Fibroblast of lung (primary cell): ENCODE data around the gene SRSF9.
"Not testable (repeated sequence)": the region's sequence is repeated elsewhere in the genome, so short reads cannot be mapped to it uniquely, and the experiment has no call there.

Experiments
- EZH2 ChIP-seq: IDR thresholded peaks from 2 replicates; pipeline ENCODE4 v1.5.1; 2012; ENCODE audit warnings: low read length, control low read depth, mild to moderate bottlenecking; ENCODE audit errors: missing control alignments
- TF ChIP-seq, protein P1 (sequence below), 2 donors: IDR thresholded peaks in 1 of 2; conservative IDR thresholded peaks in 1 of 2; 1 replicate in 1 of 2; 2 replicates in 1 of 2; pipeline ENCODE4 v1.5.1; 2011 to 2012; ENCODE audit warnings: low read length in 2 of 2, control low read depth in 1 of 2, inconsistent platforms in 1 of 2, low read depth in 1 of 2, mild to moderate bottlenecking in 1 of 2

DNA sequence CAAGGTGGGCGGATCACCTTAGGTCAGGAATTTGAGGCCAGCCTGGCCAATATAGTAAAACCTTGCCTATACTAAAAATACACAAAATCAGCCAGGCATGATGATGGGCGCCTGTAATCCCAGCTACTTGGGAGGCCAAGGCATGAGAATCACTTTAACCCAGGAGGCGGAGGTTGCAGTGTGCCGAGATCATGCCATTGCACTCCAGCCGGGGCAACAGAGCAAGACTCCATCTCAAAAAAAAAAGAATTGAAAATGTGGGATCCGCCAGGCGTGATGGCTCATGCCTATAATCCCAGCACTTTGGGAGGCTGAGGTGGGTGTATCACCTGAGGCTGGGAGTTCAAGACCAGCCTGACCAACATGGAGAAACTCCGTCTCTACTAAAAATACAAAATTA lies 49.8 kb upstream of the SRSF9 start:
- TF ChIP-seq, protein P1, sequence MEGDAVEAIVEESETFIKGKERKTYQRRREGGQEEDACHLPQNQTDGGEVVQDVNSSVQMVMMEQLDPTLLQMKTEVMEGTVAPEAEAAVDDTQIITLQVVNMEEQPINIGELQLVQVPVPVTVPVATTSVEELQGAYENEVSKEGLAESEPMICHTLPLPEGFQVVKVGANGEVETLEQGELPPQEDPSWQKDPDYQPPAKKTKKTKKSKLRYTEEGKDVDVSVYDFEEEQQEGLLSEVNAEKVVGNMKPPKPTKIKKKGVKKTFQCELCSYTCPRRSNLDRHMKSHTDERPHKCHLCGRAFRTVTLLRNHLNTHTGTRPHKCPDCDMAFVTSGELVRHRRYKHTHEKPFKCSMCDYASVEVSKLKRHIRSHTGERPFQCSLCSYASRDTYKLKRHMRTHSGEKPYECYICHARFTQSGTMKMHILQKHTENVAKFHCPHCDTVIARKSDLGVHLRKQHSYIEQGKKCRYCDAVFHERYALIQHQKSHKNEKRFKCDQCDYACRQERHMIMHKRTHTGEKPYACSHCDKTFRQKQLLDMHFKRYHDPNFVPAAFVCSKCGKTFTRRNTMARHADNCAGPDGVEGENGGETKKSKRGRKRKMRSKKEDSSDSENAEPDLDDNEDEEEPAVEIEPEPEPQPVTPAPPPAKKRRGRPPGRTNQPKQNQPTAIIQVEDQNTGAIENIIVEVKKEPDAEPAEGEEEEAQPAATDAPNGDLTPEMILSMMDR (conservative IDR thresholded peaks at IDR 0.05 in 1 of 2, IDR thresholded peaks at IDR 0.05 in 1 of 2; ENCODE audit: low read depth in 1 of 2, low read length in 2 of 2), result not testable (repeated sequence)
- TF ChIP-seq EZH2, result not testable (repeated sequence)
